ENCODE measurements around the gene FKBP5. TPM values are rescaled to one million over a fixed set of nuclear protein-coding genes. Genes with fewer than 3 reads are reported as not detected.

Gene FKBP5
- total RNA-seq, 1 experiment from 2014 or later = 15.0 TPM

GRCh38 chr6:35642471-35643161 is 46.1 kb downstream of the FKBP5 start:
- Histone ChIP-seq H3K4me3 (ENCODE audit: insufficient read depth, low read depth, low read length) (no peak overlapping the region), H3K27me3 (ENCODE audit: control insufficient read depth, insufficient read depth, low read length) (no peaks in the 10 kb centered on the region), H3K36me3 (replicated peaks; ENCODE audit: control insufficient read depth, insufficient read depth, low read length) (peaks cover 3% of the 10 kb centered on the region; the same call in 1 of the 2 replicates)
- DNase-seq = no peak

- Histone ChIP-seq H3K36me3 (replicated peaks; ENCODE audit: control insufficient read depth, insufficient read depth, low read length) (peaks cover 3% of the 10 kb centered on the region; the same call in 1 of the 2 replicates), H3K4me3 (ENCODE audit: insufficient read depth, low read depth, low read length) (no peak overlapping the region), H3K27me3 (ENCODE audit: control insufficient read depth, insufficient read depth, low read length) (no peaks in the 10 kb centered on the region)
- DNase-seq = no peak
Measured at GRCh38 chr6:35640017-35640664, 48.6 kb downstream of the FKBP5 start.

- Histone ChIP-seq H3K27me3 (ENCODE audit: control insufficient read depth, insufficient read depth, low read length) (no peaks in the 10 kb centered on the region), H3K36me3 (replicated peaks; ENCODE audit: control insufficient read depth, insufficient read depth, low read length) (peaks cover 3% of the 10 kb centered on the region; the same call in 1 of the 2 replicates), H3K4me3 (ENCODE audit: insufficient read depth, low read depth, low read length) (no peak overlapping the region)
- no peak for DNase-seq
Measured at GRCh38 chr6:35638679-35639078, 50.0 kb downstream of the FKBP5 start.

- no peaks in the 10 kb centered on the region for H3K27me3 ChIP-seq (ENCODE audit: control insufficient read depth, insufficient read depth, low read length)
- peaks cover 3% of the 10 kb centered on the region; the same call in 1 of the 2 replicates for H3K36me3 ChIP-seq (replicated peaks; ENCODE audit: control insufficient read depth, insufficient read depth, low read length)
- no peak for DNase-seq
- no peak overlapping the region for H3K4me3 ChIP-seq (ENCODE audit: insufficient read depth, low read depth, low read length)
Measured at GRCh38 chr6:35637911-35638310, 50.8 kb downstream of the FKBP5 start.

GRCh38 chr6:35635601-35636597 is 52.8 kb downstream of the FKBP5 start:
- no peak for DNase-seq
- Histone ChIP-seq H3K36me3 (replicated peaks; ENCODE audit: control insufficient read depth, insufficient read depth, low read length) (peaks cover 3% of the 10 kb centered on the region; the same call in 1 of the 2 replicates), H3K4me3 (ENCODE audit: insufficient read depth, low read depth, low read length) (no peak overlapping the region), H3K27me3 (ENCODE audit: control insufficient read depth, insufficient read depth, low read length) (no peaks in the 10 kb centered on the region)

GRCh38 chr6:35634316-35634715 is 54.4 kb downstream of the FKBP5 start:
- H3K4me3 ChIP-seq (ENCODE audit: insufficient read depth, low read depth, low read length) = no peak overlapping the region
- DNase-seq = no peak
- no peaks in the 10 kb centered on the region for H3K36me3 ChIP-seq (replicated peaks; ENCODE audit: control insufficient read depth, insufficient read depth, low read length)
- no peaks in the 10 kb centered on the region for H3K27me3 ChIP-seq (ENCODE audit: control insufficient read depth, insufficient read depth, low read length)

GRCh38 chr6:35633579-35634089 is 55.1 kb downstream of the FKBP5 start:
- Histone ChIP-seq H3K27me3 (ENCODE audit: control insufficient read depth, insufficient read depth, low read length) (no peaks in the 10 kb centered on the region), H3K4me3 (ENCODE audit: insufficient read depth, low read depth, low read length) (no peak overlapping the region), H3K36me3 (replicated peaks; ENCODE audit: control insufficient read depth, insufficient read depth, low read length) (no peaks in the 10 kb centered on the region)
- no peak for DNase-seq

- no peaks in the 10 kb centered on the region for H3K27me3 ChIP-seq (ENCODE audit: control insufficient read depth, insufficient read depth, low read length)
- DNase-seq = no peak
- no peaks in the 10 kb centered on the region for H3K36me3 ChIP-seq (replicated peaks; ENCODE audit: control insufficient read depth, insufficient read depth, low read length)
- no peak overlapping the region for H3K4me3 ChIP-seq (ENCODE audit: insufficient read depth, low read depth, low read length)
Measured at GRCh38 chr6:35629876-35630378, 58.8 kb downstream of the FKBP5 start.

GRCh38 chr6:35626401-35626800 is 62.3 kb downstream of the FKBP5 start:
- DNase-seq = no peak
- no peak overlapping the region for H3K4me3 ChIP-seq (ENCODE audit: insufficient read depth, low read depth, low read length)
- no peaks in the 10 kb centered on the region for H3K27me3 ChIP-seq (ENCODE audit: control insufficient read depth, insufficient read depth, low read length)
- no peaks in the 10 kb centered on the region for H3K36me3 ChIP-seq (replicated peaks; ENCODE audit: control insufficient read depth, insufficient read depth, low read length)

- DNase-seq = peak; percentile 17
- Histone ChIP-seq H3K36me3 (replicated peaks; ENCODE audit: control insufficient read depth, insufficient read depth, low read length) (peaks cover 2% of the 10 kb centered on the region; the same call in 1 of the 2 replicates), H3K27me3 (ENCODE audit: control insufficient read depth, insufficient read depth, low read length) (no peaks in the 10 kb centered on the region), H3K4me3 (ENCODE audit: insufficient read depth, low read depth, low read length) (no peak overlapping the region)
Measured at GRCh38 chr6:35624341-35625070, 64.2 kb downstream of the FKBP5 start.

- no peak for DNase-seq
- H3K36me3 ChIP-seq (replicated peaks; ENCODE audit: control insufficient read depth, insufficient read depth, low read length) = peaks cover 4% of the 10 kb centered on the region; the same call in 1 of the 2 replicates
- H3K4me3 ChIP-seq (ENCODE audit: insufficient read depth, low read depth, low read length) = no peak overlapping the region
- no peaks in the 10 kb centered on the region for H3K27me3 ChIP-seq (ENCODE audit: control insufficient read depth, insufficient read depth, low read length)
Measured at GRCh38 chr6:35622283-35622682, 66.4 kb downstream of the FKBP5 start.

GRCh38 chr6:35620706-35621105 is 68.0 kb downstream of the FKBP5 start:
- no peak overlapping the region for H3K4me3 ChIP-seq (ENCODE audit: insufficient read depth, low read depth, low read length)
- DNase-seq = no peak
- peaks cover 4% of the 10 kb centered on the region; the same call in 1 of the 2 replicates for H3K36me3 ChIP-seq (replicated peaks; ENCODE audit: control insufficient read depth, insufficient read depth, low read length)
- H3K27me3 ChIP-seq (ENCODE audit: control insufficient read depth, insufficient read depth, low read length) = no peaks in the 10 kb centered on the region

- no peak for DNase-seq
- Histone ChIP-seq H3K36me3 (replicated peaks; ENCODE audit: control insufficient read depth, insufficient read depth, low read length) (peaks cover 2% of the 10 kb centered on the region; the same call in 1 of the 2 replicates), H3K4me3 (ENCODE audit: insufficient read depth, low read depth, low read length) (no peak overlapping the region), H3K27me3 (ENCODE audit: control insufficient read depth, insufficient read depth, low read length) (no peaks in the 10 kb centered on the region)
Measured at GRCh38 chr6:35613762-35614161, 75.0 kb downstream of the FKBP5 start.

All from H7 (cell line).